Measurements from ENCODE around the gene CFAP74.

CFAP74 gene

DNA sequence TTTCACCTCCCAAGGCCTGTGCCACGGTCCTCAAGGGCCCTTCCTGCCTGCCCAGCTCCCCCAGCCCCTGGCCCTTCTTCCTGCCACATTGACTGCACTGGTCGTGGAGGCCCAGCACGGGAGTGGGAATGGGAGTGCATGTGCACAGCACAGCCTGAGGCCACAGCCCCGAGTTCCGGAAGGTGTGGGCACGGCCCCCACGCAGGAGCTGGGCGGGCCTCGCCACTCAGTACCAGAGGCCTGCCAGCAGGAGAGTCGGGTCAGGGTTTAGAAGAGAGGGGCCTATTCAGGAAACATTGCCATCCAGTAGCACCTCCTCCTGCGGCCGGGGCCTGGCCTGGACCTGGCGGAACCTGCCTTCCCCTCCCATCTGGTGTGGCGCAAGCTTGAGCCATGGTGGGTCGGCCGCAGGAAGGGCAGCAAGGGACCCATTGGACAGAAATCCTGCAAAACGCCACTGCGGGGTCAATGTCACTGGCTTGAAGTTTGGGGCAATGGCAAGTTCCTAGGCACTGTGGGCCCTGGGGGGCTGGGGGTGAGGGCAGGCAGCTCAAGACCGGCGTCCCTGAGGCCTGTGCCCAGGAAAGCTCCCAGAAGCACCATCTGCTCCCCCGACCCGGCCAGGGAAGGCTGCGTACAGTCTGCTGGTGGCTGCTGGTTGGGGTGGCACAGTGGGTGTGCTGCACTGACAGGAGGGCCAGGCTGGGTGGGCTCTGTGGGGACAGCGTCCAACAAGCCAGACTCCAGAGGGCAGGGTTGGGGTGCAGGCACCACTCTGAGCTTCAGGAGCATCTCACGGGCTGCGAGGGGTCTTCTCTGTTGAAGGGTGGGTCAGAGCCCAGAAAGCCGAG is 82.8 kb downstream of the CFAP74 start:
- Histone ChIP-seq H3K9me3 (ENCODE audit: insufficient read depth, low read depth, low read length) (no peaks in the 10 kb centered on the region), H3K9ac (ENCODE audit: low read depth, low read length) (no peak overlapping the region), H3K4me1 (ENCODE audit: insufficient read depth, low read length) (no peaks in the 10 kb centered on the region), H3K36me3 (ENCODE audit: insufficient read depth, low read length) (no peaks in the 10 kb centered on the region), H3K27ac (ENCODE audit: low read depth, low read length) (no peak overlapping the region), H3K27me3 (ENCODE audit: insufficient read depth, low read length) (peaks cover 13% of the 10 kb centered on the region; the same call in 1 of the 2 replicates), H3K4me3 (ENCODE audit: low read length) (no peak overlapping the region)
- WGBS, result 91% methylated on average over 27 of the region's 27 CpGs

DNA sequence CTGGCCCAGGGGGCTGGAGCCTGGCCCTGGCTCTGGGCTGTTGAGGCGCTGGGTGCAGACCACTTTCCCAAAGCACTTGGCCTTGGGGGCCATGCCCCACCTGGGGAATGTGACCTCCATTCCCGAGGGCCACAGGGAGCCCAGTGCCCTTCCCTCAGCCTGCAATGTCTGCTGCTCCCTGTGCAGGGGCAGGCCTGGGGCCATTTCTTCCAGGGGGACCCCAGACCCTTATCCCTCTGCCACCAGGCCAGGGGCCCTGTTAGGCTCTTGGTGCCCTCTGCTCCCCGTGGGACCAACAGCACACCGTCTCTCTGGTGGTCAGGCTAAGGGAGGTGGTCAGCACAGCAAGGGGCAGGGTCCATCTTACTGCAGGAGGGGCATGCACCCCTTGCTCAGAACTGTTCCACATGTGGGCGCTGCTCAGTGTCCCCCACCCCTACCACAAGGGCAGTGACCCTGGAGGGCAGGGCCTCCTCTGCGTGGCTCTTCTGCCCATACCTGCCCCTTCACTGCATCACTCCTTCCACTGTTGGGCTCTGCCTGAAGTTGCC is 83.5 kb downstream of the CFAP74 start:
- Histone ChIP-seq H3K27me3 (ENCODE audit: insufficient read depth, low read length) (peaks cover 13% of the 10 kb centered on the region; the same call in 1 of the 2 replicates), H3K9me3 (ENCODE audit: insufficient read depth, low read depth, low read length) (no peaks in the 10 kb centered on the region), H3K36me3 (ENCODE audit: insufficient read depth, low read length) (no peaks in the 10 kb centered on the region), H3K27ac (ENCODE audit: low read depth, low read length) (no peak overlapping the region), H3K9ac (ENCODE audit: low read depth, low read length) (no peak overlapping the region), H3K4me3 (ENCODE audit: low read length) (peak overlapping the region; percentile 42; the same call in 1 of the 2 replicates), H3K4me1 (ENCODE audit: insufficient read depth, low read length) (no peaks in the 10 kb centered on the region)
- 90% methylated on average over 6 of the region's 6 CpGs for WGBS

DNA sequence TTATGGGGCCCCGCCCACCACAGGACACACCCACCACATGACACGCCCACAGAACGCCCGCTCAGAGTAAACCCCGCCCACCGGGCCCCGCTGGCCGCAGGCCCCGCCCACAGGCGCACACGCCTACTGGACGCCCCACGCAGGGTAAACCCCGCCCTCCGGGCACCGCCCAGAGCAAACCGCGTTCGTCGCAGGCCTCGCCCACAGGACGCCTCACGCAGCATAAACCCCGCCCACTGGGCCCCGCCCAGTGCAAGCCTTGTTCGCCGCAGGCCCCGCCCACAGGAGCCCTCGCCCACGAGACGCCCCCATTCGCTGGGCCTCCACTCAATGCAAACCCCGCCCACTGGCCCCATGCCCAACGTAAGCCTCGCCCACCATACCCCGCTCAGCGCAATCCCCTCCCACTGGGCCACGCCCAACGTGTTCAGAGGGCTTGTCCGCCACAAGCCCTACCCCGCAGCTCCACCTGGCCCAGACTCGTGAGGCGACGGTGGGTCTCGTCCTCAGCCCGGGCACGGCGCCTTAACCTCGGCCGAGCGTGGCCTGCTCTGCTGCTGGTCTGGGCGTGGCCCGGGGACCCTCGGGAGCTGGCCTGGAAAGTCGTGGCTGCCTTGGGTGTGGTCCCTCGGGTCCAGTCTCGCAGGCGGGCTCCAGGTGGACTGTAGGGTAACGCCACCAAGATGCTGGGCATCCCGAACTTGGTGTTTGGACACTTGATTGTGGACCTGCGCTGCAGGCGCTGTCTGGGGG is 84.1 kb downstream of the CFAP74 start:
- 9% methylated on average over 62 of the region's 62 CpGs for WGBS
- 0 out of 2 replicates have a peak overlapping the region, but pooled peaks have one; percentile 32 for H3K9ac ChIP-seq (ENCODE audit: low read depth, low read length)
- H3K36me3 ChIP-seq (ENCODE audit: insufficient read depth, low read length), result no peaks in the 10 kb centered on the region
- peak overlapping the region; percentile 72; the same call in 1 of the 2 replicates for H3K27ac ChIP-seq (ENCODE audit: low read depth, low read length)
- no peaks in the 10 kb centered on the region for H3K9me3 ChIP-seq (ENCODE audit: insufficient read depth, low read depth, low read length)
- peaks cover 13% of the 10 kb centered on the region; the same call in 1 of the 2 replicates for H3K27me3 ChIP-seq (ENCODE audit: insufficient read depth, low read length)
- H3K4me1 ChIP-seq (ENCODE audit: insufficient read depth, low read length), result no peaks in the 10 kb centered on the region
- H3K4me3 ChIP-seq (ENCODE audit: low read length), result peak overlapping the region; percentile 61

DNA sequence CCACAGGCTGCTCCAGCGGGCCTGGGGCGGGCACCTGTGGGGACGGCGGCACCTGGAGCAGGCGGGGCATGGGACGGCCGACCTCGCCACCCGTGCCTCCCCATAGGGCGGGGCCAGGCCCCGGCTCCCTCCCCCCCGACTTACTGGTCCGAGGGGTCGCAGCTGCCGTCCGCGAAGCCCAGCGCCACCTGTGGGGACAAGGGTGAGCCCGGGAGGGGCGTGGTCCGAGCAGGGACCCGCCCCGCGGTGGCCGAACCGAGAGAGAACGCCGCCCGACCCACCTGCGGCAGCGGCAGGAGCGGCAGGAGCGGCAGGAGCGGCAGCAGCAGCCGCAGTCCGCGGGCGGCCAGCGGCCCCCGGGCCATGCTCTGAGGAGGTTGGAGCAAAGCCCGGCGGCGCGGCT is 84.7 kb downstream of the CFAP74 start, which contains the start of gene TMEM52:
TSS of gene TMEM52 (minus strand) at position 379 of the 403 bp plus-strand sequence. CDS start at position 365, 14 bp downstream.
- under 1% methylated on average over 44 of the region's 44 CpGs for WGBS
- Histone ChIP-seq H3K9ac (ENCODE audit: low read depth, low read length) (peak within 1 kb of the TSS; percentile 70), H3K4me3 (ENCODE audit: low read length) (peak within 1 kb of the TSS; percentile 61), H3K27me3 (ENCODE audit: insufficient read depth, low read length) (peaks cover 13% of the 10 kb centered on the region; the same call in 1 of the 2 replicates), H3K27ac (ENCODE audit: low read depth, low read length) (peak within 1 kb of the TSS; percentile 72; the same call in 1 of the 2 replicates), H3K36me3 (ENCODE audit: insufficient read depth, low read length) (no peaks in the 10 kb centered on the region), H3K9me3 (ENCODE audit: insufficient read depth, low read depth, low read length) (no peaks in the 10 kb centered on the region), H3K4me1 (ENCODE audit: insufficient read depth, low read length) (no peaks in the 10 kb centered on the region)

DNA sequence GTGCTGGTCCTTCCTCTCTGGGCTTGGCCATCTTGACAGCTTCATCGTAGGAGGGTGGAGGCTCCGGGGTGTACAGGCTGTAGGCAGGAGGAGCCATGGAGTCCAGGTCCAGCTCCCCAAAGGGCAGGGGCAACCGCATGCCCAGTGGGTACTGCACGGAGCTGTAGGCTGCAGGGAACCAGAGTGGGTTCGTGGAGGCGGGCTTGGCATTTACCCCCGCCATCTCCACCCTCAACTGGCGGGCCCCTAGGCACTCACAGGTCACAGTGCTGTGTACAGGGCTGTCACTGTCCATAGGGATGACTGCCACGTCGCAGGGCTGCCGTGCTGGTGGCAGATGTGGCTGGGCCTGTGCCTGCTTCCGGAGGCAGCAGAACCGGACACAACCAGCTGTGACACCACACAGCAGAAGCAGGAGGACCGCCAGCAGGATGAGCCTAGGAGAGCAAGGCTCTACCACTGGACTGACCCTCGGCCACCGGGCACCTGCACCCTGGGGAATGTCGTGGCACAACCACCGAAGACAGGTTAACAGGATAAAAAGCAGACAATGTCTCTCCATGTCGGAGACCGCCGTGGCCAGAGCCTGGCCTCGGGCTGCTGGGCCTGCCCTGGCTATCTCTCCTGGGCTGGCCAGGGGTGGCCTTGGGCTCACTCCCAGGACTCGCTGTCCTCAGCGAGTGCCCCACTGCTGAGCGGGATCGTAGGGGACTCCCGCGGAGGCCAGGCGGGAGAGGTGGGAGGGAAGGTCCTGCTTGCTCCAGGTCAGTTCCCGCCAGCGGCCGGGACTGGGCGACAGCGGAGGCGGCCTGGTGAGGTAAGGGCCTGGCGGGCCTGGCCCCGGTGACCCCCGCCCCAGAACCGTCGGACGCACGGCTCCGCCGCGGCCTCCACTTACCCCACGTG is 85.3 kb downstream of the CFAP74 start:
- H3K9me3 ChIP-seq (ENCODE audit: insufficient read depth, low read depth, low read length), result no peaks in the 10 kb centered on the region
- WGBS, result 43% methylated on average over 46 of the region's 46 CpGs
- peak overlapping the region; percentile 61 for H3K4me3 ChIP-seq (ENCODE audit: low read length)
- peaks cover 13% of the 10 kb centered on the region; the same call in 1 of the 2 replicates for H3K27me3 ChIP-seq (ENCODE audit: insufficient read depth, low read length)
- H3K36me3 ChIP-seq (ENCODE audit: insufficient read depth, low read length), result no peaks in the 10 kb centered on the region
- H3K9ac ChIP-seq (ENCODE audit: low read depth, low read length), result peak overlapping the region; percentile 70
- H3K27ac ChIP-seq (ENCODE audit: low read depth, low read length), result peak overlapping the region; percentile 72; the same call in 1 of the 2 replicates
- H3K4me1 ChIP-seq (ENCODE audit: insufficient read depth, low read length), result no peaks in the 10 kb centered on the region

DNA sequence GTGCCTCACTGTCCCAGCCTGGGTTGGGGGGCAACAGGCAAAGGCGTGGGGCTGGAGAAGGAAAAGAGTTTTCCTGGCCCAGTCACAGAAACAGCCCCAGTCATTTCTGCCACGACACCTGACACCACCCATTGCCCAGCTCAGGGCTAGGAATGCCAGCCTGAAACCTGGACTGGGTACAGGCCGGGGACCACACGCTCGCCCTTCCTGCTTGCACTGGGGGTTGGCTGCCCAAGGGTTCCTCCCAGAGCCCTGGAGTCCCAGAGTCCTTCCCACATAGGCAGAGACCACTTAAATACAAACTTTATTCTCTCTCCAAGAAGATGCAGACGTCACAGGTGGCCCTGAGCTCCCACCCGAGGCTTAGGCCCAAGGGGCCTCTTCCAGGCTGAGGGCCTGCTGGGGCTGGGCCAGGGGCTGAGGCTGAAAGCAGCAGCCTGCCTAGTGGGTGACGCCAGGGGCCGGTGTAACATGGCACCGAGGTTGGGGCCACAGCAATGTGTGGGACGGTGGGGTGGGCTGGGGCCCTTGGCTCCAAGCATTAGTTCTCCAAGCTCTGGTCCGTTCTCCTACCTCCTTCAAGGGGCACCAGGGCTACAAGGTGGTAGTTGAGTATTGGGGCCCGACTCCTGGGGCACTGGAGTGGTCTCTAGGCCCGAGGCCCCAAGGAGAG is 86.1 kb downstream of the CFAP74 start:
- Histone ChIP-seq H3K27me3 (ENCODE audit: insufficient read depth, low read length) (peaks cover 13% of the 10 kb centered on the region; the same call in 1 of the 2 replicates), H3K9ac (ENCODE audit: low read depth, low read length) (no peak overlapping the region), H3K27ac (ENCODE audit: low read depth, low read length) (no peak overlapping the region), H3K4me1 (ENCODE audit: insufficient read depth, low read length) (no peaks in the 10 kb centered on the region), H3K4me3 (ENCODE audit: low read length) (0 out of 2 replicates have a peak overlapping the region, but pooled peaks have one; percentile 61), H3K9me3 (ENCODE audit: insufficient read depth, low read depth, low read length) (no peaks in the 10 kb centered on the region), H3K36me3 (ENCODE audit: insufficient read depth, low read length) (no peaks in the 10 kb centered on the region)
- 92% methylated on average over 14 of the region's 14 CpGs for WGBS

DNA sequence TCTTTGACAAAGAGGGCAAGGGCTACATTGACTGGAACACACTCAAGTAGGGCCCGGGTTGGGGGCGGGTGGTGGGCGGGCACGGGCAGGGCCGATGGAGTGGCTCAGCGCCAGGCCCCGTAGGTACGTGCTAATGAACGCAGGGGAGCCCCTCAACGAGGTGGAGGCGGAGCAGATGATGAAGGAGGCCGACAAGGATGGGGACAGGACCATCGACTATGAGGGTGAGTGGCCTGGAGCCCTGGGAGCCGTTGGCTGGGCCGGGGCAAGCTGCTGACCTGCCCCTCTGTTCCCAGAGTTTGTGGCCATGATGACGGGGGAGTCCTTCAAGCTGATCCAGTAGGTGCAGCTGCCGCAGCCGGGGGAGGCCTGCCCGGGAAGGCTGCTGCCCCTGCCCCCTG is 86.7 kb downstream of the CFAP74 start:
- 89% methylated on average over 19 of the region's 19 CpGs for WGBS
- Histone ChIP-seq H3K27me3 (ENCODE audit: insufficient read depth, low read length) (peaks cover 13% of the 10 kb centered on the region; the same call in 1 of the 2 replicates), H3K9me3 (ENCODE audit: insufficient read depth, low read depth, low read length) (no peaks in the 10 kb centered on the region), H3K9ac (ENCODE audit: low read depth, low read length) (no peak overlapping the region), H3K36me3 (ENCODE audit: insufficient read depth, low read length) (no peaks in the 10 kb centered on the region), H3K4me1 (ENCODE audit: insufficient read depth, low read length) (no peaks in the 10 kb centered on the region), H3K4me3 (ENCODE audit: low read length) (no peak overlapping the region), H3K27ac (ENCODE audit: low read depth, low read length) (no peak overlapping the region)

DNA sequence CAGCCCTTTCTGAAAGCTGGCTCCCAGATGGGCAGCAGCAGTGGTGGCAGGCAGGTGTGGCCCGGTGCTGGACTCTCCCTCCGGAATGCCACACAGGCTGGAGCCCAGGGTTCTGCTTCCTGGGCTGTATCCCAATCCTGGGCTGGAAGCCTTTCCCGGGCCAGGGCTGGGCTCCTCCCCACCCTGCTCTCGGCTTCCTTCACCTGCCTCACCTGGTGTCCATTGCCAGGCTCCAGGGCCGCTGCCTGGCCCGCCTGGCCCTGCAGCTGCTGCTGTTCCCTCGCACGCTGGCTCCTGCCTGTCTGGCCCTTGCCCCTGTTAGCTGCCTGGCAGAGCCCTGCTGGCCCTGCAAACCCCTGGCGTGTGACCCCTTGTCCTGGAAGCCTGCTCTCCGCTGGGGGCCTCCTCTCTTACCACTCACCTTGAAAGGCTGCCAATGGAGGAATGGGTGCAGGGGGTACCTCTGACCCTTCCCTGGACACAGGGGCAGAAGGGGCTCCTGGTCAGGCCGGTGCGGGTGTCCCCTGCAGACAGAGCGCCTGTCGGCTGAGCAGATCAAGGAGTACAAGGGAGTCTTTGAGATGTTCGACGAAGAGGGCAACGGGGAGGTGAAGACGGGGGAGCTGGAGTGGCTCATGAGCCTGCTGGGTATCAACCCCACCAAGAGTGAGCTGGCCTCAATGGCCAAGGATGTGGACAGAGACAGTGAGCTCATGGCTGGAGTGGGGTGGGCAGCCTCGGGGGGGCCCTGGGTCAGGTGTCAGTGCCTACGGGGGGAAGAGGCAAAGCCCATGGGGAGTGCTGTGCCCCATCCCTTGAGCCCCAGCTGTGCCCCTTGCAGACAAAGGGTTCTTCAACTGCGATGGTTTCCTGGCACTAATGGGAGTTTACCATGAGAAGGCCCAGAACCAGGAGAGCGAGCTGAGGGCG is 87.4 kb downstream of the CFAP74 start:
- Histone ChIP-seq H3K9ac (ENCODE audit: low read depth, low read length) (no peak overlapping the region), H3K36me3 (ENCODE audit: insufficient read depth, low read length) (no peaks in the 10 kb centered on the region), H3K9me3 (ENCODE audit: insufficient read depth, low read depth, low read length) (no peaks in the 10 kb centered on the region), H3K27ac (ENCODE audit: low read depth, low read length) (no peak overlapping the region), H3K4me1 (ENCODE audit: insufficient read depth, low read length) (no peaks in the 10 kb centered on the region), H3K4me3 (ENCODE audit: low read length) (no peak overlapping the region), H3K27me3 (ENCODE audit: insufficient read depth, low read length) (peaks cover 13% of the 10 kb centered on the region; the same call in 1 of the 2 replicates)
- 91% methylated on average over 23 of the region's 23 CpGs for WGBS

DNA sequence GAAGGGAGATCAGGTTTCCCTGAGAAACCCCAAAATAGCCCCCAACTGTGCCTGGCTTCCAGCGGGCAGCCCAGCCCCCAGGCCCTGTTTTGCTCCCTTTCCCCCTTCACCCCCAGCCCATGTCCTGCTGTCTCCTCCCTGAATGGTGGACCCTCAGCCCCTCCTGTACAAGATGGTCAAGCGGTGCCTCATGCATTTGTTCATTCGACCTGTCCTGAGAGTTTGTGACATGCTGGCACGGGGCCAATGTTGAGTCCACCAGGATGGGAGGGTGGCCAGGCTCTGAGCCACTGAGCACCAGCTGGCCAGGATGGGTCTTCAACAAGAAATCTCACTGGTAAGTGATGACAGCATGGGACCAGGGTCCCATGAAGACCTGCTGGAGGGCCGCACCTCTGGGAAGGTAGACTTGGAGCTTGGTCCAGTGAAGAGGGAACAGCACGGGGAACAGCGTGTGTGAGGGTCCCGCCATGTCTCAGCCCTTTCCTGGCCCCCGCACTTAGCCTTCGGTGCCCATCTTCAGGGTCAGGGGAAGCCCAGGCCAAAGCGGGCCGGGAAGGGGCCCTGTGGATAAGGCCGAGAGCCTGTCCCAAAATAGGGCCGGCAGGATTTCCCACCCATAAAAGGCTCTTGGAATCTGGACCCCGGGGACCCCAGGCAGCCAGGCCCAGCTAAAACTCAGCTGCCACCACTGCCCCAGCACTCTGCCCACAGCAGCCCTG is 88.5 kb downstream of the CFAP74 start, which contains the start of gene CALML6:
TSS of gene CALML6 (plus strand) at position 290 of the 722 bp plus-strand sequence. CDS start at position 311, 21 bp downstream.
- Histone ChIP-seq H3K36me3 (ENCODE audit: insufficient read depth, low read length) (no peaks in the 10 kb centered on the region), H3K4me1 (ENCODE audit: insufficient read depth, low read length) (no peaks in the 10 kb centered on the region), H3K9me3 (ENCODE audit: insufficient read depth, low read depth, low read length) (no peaks in the 10 kb centered on the region), H3K27me3 (ENCODE audit: insufficient read depth, low read length) (peaks cover 13% of the 10 kb centered on the region; the same call in 1 of the 2 replicates), H3K9ac (ENCODE audit: low read depth, low read length) (no peak within 1 kb of the TSS), H3K4me3 (ENCODE audit: low read length) (no peak within 1 kb of the TSS), H3K27ac (ENCODE audit: low read depth, low read length) (no peak within 1 kb of the TSS)
- 94% methylated on average over 15 of the region's 15 CpGs for WGBS
